NCI-H82 treated with DMSO at 0.1 percent for 48 hours (cell line): ENCODE data around the gene ID4.

Experiments
- DNase-seq: peaks from one replicate; lab custom pipeline; 2025; ENCODE audit not compliant: unreplicated experiment; lab: John Stamatoyannopoulos, UW

The ID4 gene

DNA sequence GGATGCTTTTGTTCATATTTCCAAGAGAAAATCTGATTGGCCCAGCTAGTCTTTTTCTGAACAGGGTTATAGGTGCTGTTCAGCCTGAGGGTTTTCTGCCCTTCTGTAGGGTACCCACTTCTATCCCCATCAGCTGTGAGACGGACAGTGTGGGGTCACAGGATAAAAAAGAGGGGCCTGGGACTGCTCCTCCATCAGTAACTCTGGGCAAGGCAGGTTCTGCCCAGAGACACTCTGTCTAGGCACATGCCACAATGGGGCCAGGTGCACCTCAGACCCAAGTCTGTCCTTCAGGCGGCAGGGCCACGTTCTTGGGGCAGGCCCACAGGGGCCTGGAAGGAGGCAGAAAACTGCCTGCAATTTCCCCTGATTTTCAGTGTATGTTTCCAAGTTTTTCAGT lies 20.0 kb downstream of the ID4 start:
- no peak for DNase-seq

DNA sequence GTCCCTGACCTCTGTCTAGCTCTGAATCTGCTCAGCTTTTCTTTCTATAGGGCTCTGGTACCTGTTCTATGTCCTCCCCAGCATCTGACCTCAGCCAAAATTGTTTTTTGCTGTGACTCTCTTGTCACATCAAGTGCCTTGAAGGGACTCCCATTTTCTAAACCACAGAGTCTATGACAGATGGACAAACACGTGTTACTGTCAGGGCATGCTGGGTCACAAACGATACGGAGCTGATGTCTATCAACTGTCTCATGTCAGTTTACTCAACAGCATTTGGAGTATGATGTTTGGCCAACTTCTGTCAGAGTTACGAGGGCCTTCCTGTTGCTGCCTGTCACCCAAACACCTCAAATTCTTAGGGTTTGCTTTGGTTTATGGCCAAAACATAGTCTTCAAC lies 20.5 kb downstream of the ID4 start:
- DNase-seq = no peak

DNA sequence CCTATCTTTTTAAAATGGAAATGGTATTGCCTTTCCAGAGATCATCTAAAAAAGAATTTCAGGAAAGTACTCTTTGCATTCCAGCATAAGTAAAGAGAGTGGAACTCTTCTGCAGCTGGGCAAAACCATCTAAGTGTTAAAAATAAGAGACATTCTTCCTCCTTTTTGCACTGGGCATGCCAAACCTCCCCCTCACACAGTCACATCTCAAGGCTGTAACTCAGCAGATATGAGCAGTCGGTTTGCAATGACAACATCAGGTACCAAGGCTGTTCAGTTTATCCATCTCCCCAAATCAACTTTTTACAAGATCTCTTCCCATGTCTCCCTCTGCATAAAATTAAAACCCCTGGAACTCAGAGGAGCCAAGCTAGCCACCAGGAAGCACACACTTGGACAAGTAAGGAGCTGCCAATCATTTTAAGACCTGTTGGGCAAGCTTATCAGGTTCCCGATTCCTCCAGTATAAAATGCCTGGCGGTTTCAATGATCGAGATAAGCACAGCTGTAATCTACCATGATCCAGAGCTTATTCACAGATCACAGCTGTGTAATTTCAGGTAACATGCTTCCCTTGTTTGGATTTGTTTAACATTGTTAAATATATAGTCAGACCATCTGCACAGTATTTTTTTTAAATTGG lies 23.2 kb downstream of the ID4 start:
- no peak for DNase-seq

DNA sequence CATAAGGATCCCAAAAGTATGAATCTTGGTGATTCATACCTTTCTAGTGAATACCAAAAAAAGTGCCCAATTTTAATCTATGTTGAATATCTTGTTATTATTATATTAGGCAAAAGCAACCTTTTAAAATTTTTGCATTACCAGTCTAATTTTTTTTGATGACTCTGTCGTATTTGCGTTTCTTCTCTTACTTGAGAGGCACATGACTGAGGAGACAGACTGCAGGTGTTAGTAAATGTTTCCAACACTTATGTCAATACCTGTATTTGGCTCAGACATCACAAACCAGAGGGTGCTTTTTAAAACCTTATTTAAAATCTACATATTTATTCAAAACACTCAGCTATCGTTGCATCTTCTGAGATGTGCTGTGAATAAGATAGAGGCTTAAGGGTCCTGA lies 27.1 kb downstream of the ID4 start:
- DNase-seq = no peak

DNA sequence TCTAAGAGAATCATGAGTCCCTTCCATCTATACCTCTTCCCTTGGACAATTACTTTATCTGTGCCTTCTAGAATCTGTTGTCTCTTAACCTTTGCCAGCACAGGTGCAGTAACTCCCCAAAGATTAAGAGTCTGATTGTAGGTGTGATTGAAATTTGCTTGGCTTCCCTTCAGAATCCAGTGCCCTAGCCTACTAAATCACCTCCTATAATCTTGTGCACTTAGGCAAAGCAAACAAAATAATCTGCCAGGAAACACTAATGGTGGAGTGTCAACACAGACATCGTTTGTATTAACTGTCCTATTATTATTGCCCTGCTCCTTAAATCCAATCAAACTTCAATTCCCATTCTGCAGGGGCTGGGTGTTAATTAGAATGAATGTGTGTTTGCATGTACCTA lies 28.0 kb downstream of the ID4 start:
- peak; percentile 64 for DNase-seq

DNA sequence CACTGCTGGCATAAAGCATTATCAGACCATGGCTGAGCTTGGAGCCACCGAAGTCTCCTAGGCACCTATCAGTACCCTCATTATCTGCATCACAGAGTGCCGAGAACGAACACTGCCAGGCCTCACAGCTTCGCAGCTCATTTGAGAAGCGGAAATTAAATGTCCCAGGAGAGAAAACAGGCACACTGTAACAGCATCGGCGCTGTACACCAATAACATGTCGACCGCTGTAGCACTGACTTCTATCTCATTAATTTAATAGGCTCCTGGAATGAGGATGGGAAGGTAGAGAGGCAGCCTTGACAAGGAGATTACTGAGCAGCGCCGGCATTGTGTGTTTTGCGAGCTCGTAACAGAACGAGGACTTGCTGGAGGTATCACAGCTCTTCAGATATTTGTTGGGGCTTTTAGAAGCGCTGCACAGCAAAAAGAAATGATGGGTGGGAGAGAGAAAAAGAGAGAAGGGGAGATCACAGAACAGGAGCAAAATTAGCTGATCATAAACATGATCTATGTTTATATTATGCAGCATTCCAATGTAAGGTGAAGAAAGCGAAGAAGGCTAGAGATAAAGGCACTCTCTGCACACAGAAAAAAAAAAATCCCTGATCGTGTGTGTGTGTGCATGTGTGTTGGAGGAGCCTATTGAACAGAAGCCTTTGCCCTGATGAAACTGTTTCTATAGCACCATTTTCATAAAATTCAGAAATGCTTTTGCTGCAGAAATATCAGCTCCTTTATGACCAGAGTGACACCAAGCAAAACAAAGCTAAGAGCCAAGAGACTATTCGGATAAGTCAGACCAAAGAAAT lies 29.2 kb downstream of the ID4 start:
- DNase-seq = peak; percentile 87

DNA sequence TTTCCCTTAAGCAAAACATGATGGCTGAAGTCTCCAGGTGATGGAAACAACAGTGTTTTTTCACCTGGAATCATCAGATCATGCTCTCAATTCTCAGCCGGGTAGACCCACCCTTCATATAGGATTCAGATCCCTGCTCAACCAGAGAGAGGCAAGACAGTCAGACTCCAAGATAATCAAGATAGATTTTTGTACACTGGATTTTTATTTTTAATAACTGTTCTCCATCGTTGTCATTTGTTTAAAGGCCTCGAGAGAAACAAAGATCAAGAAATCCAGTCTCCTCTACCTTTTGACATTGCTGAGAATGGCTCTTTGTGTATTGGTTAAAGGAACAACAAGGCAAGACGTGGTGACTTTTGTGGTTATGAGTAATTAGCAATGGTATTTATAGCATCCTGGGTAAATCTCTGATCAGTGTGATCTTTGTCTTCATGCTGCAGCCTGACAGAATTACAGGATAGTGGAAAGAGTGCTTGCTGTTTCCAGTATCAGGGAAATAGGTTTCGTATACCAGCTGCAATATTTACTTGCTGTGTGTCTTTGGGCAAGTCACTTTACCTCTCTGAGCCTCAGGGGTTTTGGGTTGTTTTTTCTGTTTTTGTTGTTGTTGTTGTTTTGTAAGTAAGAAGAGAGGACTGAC lies 29.9 kb downstream of the ID4 start:
- no peak for DNase-seq

DNA sequence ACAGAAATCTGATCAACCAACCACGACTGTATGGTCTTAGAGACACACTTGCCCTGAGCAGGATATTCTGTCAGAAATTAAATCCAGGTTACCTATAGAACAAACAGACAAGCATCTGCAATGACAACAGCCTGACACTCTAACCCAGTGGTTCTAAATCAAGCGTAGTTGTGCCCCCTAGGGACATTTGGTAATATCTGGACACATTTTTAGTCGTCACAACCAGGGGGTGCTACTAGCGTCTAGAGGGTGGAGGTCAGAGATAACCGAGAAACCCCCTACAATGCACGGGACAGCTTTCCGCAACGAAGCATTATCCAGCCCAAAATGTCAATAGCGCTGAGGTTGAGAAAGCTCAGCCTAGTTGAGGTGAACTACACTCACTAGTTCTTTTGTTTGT lies 32.3 kb downstream of the ID4 start:
- DNase-seq = no peak

DNA sequence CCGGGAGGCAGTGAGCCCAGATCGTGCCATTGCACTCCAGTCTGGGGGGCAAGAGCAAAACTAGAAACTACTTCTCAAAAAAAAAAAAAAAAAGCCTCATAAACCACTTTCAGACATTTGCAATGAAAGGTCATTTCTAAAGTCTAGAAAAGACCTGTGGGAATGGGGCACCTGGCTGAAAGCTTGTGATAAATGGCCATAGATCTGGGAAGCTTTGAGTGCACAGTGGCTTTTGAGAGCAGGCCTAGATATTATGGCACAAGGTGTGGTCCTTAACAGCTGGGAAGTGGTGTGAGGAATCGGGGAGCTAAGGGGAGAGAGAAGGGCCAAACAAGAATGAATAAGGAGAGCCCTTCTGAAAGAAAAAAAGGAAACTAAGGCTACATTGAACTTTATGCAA lies 33.2 kb downstream of the ID4 start:
- no peak for DNase-seq

DNA sequence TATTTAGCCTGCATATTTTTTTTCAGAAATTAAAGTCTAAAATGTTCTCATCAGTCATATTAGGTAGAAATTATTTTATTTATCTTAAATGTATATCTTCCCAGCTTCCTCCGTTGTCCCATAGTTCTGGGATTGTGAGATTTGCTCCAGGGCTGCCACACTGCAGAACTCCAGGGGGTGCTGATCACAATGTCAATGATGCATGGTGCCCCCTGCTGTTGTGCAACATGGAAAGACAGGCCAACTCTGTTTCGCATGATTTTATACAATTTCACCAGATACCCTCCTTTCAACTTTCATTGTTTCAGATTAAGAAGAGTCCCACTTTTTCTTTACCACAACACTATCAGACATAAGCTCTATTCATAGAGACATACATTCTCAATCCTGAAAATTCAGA lies 35.9 kb downstream of the ID4 start:
- no peak for DNase-seq

DNA sequence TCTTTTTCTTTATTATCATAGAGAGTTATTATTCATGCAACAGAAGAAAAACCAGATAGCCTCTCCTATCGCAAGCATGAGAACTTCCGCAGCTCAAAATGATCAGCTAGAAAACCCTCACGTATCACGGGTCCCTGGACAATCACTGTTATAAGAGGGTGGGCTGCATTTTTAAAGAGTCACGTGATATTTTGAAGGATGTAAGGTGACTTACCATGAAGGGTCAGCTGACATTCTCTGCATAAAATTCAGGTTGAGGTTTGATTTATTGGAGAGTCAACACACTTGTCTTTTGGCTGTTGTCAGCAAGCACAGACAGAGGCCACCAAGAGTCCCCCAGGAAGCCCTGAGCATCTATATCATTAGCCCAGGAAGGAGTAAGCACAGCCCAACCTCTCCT lies 39.5 kb downstream of the ID4 start:
- no peak for DNase-seq

DNA sequence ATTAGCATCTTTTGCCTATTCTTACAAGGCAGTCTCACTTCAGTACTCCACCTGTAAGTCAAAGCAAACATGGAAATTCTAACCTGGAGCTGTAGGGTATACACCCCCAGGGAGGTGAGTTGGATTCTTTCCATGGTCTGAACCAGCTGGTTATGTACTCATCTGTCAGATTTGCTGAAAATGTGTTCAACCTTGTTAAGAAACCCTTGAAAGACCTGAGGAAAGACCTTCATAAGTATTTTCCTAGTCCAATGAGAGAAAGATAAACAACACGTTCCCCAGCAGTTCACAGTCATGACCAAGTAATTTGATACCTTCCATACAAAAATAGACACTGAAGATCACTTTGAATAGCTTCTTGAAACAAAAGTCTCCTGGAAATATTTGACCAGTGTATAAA lies 42.5 kb downstream of the ID4 start:
- no peak for DNase-seq

DNA sequence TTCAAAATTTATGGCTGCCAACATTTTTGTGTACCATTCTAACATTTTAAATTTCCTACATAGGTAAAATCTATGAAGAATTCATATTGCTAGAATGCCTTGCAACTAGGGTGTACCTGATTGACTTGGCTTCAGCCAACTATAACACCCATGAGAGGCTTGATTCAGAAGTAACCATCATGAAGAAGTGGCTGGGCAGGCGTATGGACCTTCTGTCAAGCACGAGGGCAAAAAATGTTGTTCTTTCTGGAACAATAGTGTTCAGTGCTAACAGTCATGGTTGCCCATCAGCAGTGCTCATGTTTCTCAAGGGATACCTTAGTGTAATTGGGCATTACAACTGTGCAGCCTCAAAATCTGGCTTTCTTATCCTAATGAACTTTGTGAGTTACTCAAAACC lies 42.9 kb downstream of the ID4 start:
- DNase-seq = no peak

DNA sequence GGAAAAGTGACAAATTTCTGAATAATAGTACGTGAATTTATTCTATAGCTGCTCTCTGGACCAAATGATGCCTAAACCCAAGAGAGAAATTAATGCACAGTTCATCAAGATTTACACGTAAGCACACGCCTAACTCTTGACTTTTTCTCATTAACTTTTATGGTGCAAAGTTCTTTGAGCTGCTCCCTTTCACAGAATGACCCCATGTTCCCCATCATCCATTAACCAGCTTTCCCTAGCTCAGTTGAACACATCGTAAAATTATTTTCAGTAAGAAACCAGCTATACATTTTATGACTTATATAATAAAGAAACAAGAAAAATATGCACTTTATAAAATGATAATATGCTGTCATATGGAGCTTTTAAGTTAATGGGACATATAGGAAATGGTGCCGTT lies 54.3 kb downstream of the ID4 start:
- no peak for DNase-seq
